Liver (tissue), 9 donors: ENCODE measurements around the gene KCP. TPM values are rescaled to one million over a fixed set of nuclear protein-coding genes. Genes with fewer than 3 reads are reported as not detected.

Source experiments
- DNase-seq: peaks from one replicate; pipeline ENCODE4 v3.0.0-alpha.2; 2017; ENCODE audit warnings: low spot score
- H3K27ac ChIP-seq, 2 donors: one replicate each; pipeline ENCODE4 v1.7.0; 2013; ENCODE audit warnings: inconsistent platforms in 2 of 2, low read length in 2 of 2, control low read depth in 1 of 2, low read depth in 1 of 2, mild to moderate bottlenecking in 1 of 2
- H3K27me3 ChIP-seq, 4 donors: one replicate each; pipeline versions ENCODE4 v1.6.1 to v1.7.0; 2013; ENCODE audit warnings: low read length in 3 of 4, inconsistent platforms in 1 of 4, mild to moderate bottlenecking in 1 of 4, moderate library complexity in 1 of 4; ENCODE audit not compliant: control insufficient read depth in 4 of 4, insufficient read depth in 4 of 4
- H3K36me3 ChIP-seq, 4 donors: one replicate each; pipeline versions ENCODE4 v1.6.1 to v1.7.0; 2013; ENCODE audit warnings: low read length in 3 of 4, mild to moderate bottlenecking in 3 of 4, low read depth in 1 of 4, moderate library complexity in 1 of 4; ENCODE audit not compliant: control insufficient read depth in 4 of 4, insufficient read depth in 3 of 4
- H3K4me1 ChIP-seq, 4 donors: one replicate each; pipeline versions ENCODE4 v1.6.1 to v1.7.0; 2013; ENCODE audit warnings: low read length in 3 of 4, mild to moderate bottlenecking in 3 of 4, moderate library complexity in 1 of 4; ENCODE audit not compliant: control insufficient read depth in 4 of 4, insufficient read depth in 4 of 4
- H3K4me3 ChIP-seq, 3 donors: one replicate each; pipeline versions ENCODE4 v1.6.1 to v1.7.0; 2013; ENCODE audit warnings: low read length in 3 of 3, control low read depth in 1 of 3, low read depth in 1 of 3, mild to moderate bottlenecking in 1 of 3
- H3K9ac ChIP-seq, 2 donors: one replicate each; pipeline ENCODE4 v1.7.0; 2013; ENCODE audit warnings: low read length in 2 of 2, mild to moderate bottlenecking in 2 of 2, moderate library complexity in 2 of 2, control low read depth in 1 of 2, low read depth in 1 of 2
- H3K9me3 ChIP-seq, 4 donors: one replicate each; pipeline versions ENCODE4 v1.6.1 to v1.7.0; 2013; ENCODE audit warnings: low read length in 3 of 4; ENCODE audit not compliant: control insufficient read depth in 4 of 4
- ATF3 ChIP-seq: IDR thresholded peaks from 2 replicates; pipeline ENCODE4 v1.6.1; 2016; ENCODE audit warnings: antibody characterized with exemption
- FOXA1 ChIP-seq: IDR thresholded peaks from 2 replicates; pipeline ENCODE4 v1.6.1; 2016; ENCODE audit warnings: antibody characterized with exemption
- FOXA2 ChIP-seq: IDR thresholded peaks from 2 replicates; pipeline ENCODE4 v1.6.1; 2016; ENCODE audit warnings: antibody characterized with exemption
- GABPA ChIP-seq, 2 donors: IDR thresholded peaks in 1 of 2; conservative IDR thresholded peaks in 1 of 2; 2 replicates each; pipeline ENCODE4 v1.6.1; 2016; ENCODE audit warnings: antibody characterized with exemption in 2 of 2, mild to moderate bottlenecking in 1 of 2, moderate library complexity in 1 of 2
- HNF4A ChIP-seq, 2 donors: conservative IDR thresholded peaks; 2 replicates each; pipeline ENCODE4 v1.6.1; 2016; ENCODE audit warnings: antibody characterized with exemption in 2 of 2, mild to moderate bottlenecking in 2 of 2
- HNF4G ChIP-seq: IDR thresholded peaks from 2 replicates; pipeline ENCODE4 v1.6.1; 2016; ENCODE audit warnings: antibody characterized with exemption
- RAD21 ChIP-seq, 2 donors: IDR thresholded peaks; 2 replicates each; pipeline ENCODE4 v1.6.1; 2016; ENCODE audit warnings: antibody characterized with exemption in 2 of 2, mild to moderate bottlenecking in 2 of 2
- REST ChIP-seq: IDR thresholded peaks from 2 replicates; pipeline ENCODE4 v1.6.1; 2016; ENCODE audit warnings: antibody characterized with exemption, mild to moderate bottlenecking
- RXRA ChIP-seq, 2 donors: IDR thresholded peaks; 2 replicates each; pipeline ENCODE4 v1.6.1; 2017 to 2018; ENCODE audit warnings: antibody characterized with exemption in 2 of 2, mild to moderate bottlenecking in 1 of 2
- TAF1 ChIP-seq: conservative IDR thresholded peaks from 2 replicates; pipeline ENCODE4 v1.6.1; 2016; ENCODE audit warnings: antibody characterized with exemption, mild to moderate bottlenecking
- YY1 ChIP-seq: IDR thresholded peaks from 2 replicates; pipeline ENCODE4 v1.6.1; 2016; ENCODE audit warnings: antibody characterized with exemption, mild to moderate bottlenecking
- WGBS: extraction: QIAGEN DNeasy Blood & Tissue Kit; methylation state at CpG from one replicate; pipeline ENCODE4 v1.1.7; 2013; 5-methylcytosine and 5-hydroxymethylcytosine counted together
- polyA plus RNA-seq, 2 donors: library from polyadenylated mRNA; stranded (reverse) in 1 of 2; unstranded in 1 of 2; fragments of 200-250 nt in 1 of 2; fragments of >200 nt in 1 of 2; fragmentation: Nextera tagmentation in 1 of 2; extraction: Ambion mirVana in 1 of 2; gene quantifications; one replicate each; pipeline versions ENCODE4 v1.2.1 to v1.2.3, GENCODE V29; 2013 to 2015
- total RNA-seq, 2 donors: library from RNA; depleted of rRNA; stranded (reverse); fragments of >200 nt; gene quantifications; one replicate each; pipeline ENCODE4 v1.2.3, GENCODE V29; 2014
- TF ChIP-seq, protein P1 (sequence below): fragments of 150-350 bp; IDR thresholded peaks from 2 replicates; pipeline ENCODE4 v1.5.1; 2017; ENCODE audit warnings: improper control_type of control experiment, low read depth, low read length; ENCODE audit not compliant: missing input control
- TF ChIP-seq, protein P2 (sequence below): IDR thresholded peaks from 2 replicates; pipeline ENCODE4 v1.6.1; 2016; ENCODE audit warnings: antibody characterized with exemption
- donor health status: healthy.
- donor health status: healthy.
- donor health status: healthy.
- donor health status: healthy.
- donor health status: healthy.

The KCP gene
- total and polyA plus RNA-seq, 4 donors, result 0.02 to 0.08 (median 0.05) TPM; not detected in 1

GRCh38 chr7:128845987-128846386 is 64.5 kb downstream of the KCP start:
- Histone ChIP-seq H3K4me3 (no peak overlapping the region), H3K36me3 (no peaks in the 10 kb centered on the region), H3K27me3 (no peaks in the 10 kb centered on the region), H3K4me1 (no peaks in the 10 kb centered on the region), H3K9me3 (no peaks in the 10 kb centered on the region), H3K27ac (no peak overlapping the region), H3K9ac (no peak overlapping the region)
- no peak for DNase-seq
- 89% methylated on average over 19 of the region's 19 CpGs for WGBS
- TF ChIP-seq, protein P1, sequence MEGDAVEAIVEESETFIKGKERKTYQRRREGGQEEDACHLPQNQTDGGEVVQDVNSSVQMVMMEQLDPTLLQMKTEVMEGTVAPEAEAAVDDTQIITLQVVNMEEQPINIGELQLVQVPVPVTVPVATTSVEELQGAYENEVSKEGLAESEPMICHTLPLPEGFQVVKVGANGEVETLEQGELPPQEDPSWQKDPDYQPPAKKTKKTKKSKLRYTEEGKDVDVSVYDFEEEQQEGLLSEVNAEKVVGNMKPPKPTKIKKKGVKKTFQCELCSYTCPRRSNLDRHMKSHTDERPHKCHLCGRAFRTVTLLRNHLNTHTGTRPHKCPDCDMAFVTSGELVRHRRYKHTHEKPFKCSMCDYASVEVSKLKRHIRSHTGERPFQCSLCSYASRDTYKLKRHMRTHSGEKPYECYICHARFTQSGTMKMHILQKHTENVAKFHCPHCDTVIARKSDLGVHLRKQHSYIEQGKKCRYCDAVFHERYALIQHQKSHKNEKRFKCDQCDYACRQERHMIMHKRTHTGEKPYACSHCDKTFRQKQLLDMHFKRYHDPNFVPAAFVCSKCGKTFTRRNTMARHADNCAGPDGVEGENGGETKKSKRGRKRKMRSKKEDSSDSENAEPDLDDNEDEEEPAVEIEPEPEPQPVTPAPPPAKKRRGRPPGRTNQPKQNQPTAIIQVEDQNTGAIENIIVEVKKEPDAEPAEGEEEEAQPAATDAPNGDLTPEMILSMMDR, result no peak
- no peak for TF ChIP-seq YY1
- no peak for TF ChIP-seq RXRA (IDR thresholded peaks at IDR 0.05)
- no peak for TF ChIP-seq FOXA1
- no peak for TF ChIP-seq TAF1
- no peak for TF ChIP-seq GABPA (IDR thresholded peaks at IDR 0.05 in 1 of 2, conservative IDR thresholded peaks at IDR 0.05 in 1 of 2)
- TF ChIP-seq HNF4G, result no peak
- TF ChIP-seq RAD21 (IDR thresholded peaks at IDR 0.05), result no peak
- no peak for TF ChIP-seq FOXA2

DNA sequence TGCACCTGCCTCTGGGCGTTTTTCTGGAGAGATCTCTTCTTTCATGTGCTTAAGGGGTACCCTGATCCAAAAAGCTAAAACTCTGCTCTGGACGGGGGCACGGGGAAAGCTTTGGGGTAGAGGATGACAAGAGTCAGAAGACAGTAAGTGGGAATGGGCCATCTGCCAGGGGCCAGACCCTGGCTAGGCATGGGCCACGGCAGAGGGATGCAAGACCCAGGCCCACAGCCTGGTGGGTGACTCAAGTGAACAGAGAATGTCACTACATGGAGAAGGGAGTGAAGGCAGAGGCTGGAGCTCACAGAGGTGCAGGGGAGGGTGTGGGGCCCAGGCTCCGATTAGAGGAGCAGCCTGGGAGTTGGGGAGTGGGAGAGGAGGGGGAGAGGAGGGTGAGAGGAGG is 65.0 kb downstream of the KCP start:
- no peaks in the 10 kb centered on the region for H3K4me1 ChIP-seq
- no peaks in the 10 kb centered on the region for H3K27me3 ChIP-seq
- TF ChIP-seq, protein P2, sequence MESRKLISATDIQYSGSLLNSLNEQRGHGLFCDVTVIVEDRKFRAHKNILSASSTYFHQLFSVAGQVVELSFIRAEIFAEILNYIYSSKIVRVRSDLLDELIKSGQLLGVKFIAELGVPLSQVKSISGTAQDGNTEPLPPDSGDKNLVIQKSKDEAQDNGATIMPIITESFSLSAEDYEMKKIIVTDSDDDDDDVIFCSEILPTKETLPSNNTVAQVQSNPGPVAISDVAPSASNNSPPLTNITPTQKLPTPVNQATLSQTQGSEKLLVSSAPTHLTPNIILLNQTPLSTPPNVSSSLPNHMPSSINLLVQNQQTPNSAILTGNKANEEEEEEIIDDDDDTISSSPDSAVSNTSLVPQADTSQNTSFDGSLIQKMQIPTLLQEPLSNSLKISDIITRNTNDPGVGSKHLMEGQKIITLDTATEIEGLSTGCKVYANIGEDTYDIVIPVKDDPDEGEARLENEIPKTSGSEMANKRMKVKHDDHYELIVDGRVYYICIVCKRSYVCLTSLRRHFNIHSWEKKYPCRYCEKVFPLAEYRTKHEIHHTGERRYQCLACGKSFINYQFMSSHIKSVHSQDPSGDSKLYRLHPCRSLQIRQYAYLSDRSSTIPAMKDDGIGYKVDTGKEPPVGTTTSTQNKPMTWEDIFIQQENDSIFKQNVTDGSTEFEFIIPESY, result no peak
- TF ChIP-seq RAD21 (IDR thresholded peaks at IDR 0.05) (no peak), GABPA (IDR thresholded peaks at IDR 0.05 in 1 of 2, conservative IDR thresholded peaks at IDR 0.05 in 1 of 2) (no peak), RXRA (IDR thresholded peaks at IDR 0.05) (no peak), TAF1 (no peak), FOXA2 (no peak), FOXA1 (no peak), REST (no peak), HNF4A (conservative IDR thresholded peaks at IDR 0.05) (no peak), ATF3 (no peak)
- TF ChIP-seq, protein P1, result no peak
- no peaks in the 10 kb centered on the region for H3K9me3 ChIP-seq
- WGBS, result 88% methylated on average over 5 of the region's 5 CpGs
- no peak overlapping the region for H3K9ac ChIP-seq
- DNase-seq, result no peak
- no peak overlapping the region for H3K27ac ChIP-seq
- H3K36me3 ChIP-seq, result no peaks in the 10 kb centered on the region
- H3K4me3 ChIP-seq, result no peak overlapping the region
